Smooth muscle cell (in vitro differentiated cells): ENCODE measurements around the gene TYR. TPM values are rescaled to one million over a fixed set of nuclear protein-coding genes. Genes with fewer than 3 reads are reported as not detected.
"Not testable (repeated sequence)": the region's sequence is repeated elsewhere in the genome, so short reads cannot be mapped to it uniquely, and the experiment has no call there.

ENCODE experiments used
- DNase-seq: peaks from one replicate; lab custom pipeline; 2025; ENCODE audit not compliant: unreplicated experiment; lab: John Stamatoyannopoulos, UW
- H2AFZ ChIP-seq: fragments of 200-600 bp; sonication (generic); 2 replicates; pipeline ENCODE4 v1.6.0; 2016; ENCODE audit warnings: antibody characterized with exemption, low read depth, mild to moderate bottlenecking
- H3F3A ChIP-seq: fragments of 200-600 bp; sonication (generic); 2 replicates; pipeline ENCODE4 v1.6.0; 2017; ENCODE audit warnings: antibody characterized with exemption, low read depth
- H3K27ac ChIP-seq: fragments of 200-600 bp; sonication (generic); 2 replicates; pipeline ENCODE4 v1.5.1; 2016; ENCODE audit warnings: low read depth, mild to moderate bottlenecking
- H3K27me3 ChIP-seq: fragments of 200-600 bp; sonication (generic); 2 replicates; pipeline ENCODE4 v1.6.1; 2016; ENCODE audit warnings: low read depth, mild to moderate bottlenecking
- H3K36me3 ChIP-seq: fragments of 200-600 bp; sonication (generic); 2 replicates; pipeline ENCODE4 v1.5.1; 2016; ENCODE audit warnings: low read depth
- H3K4me1 ChIP-seq: fragments of 200-600 bp; sonication (generic); 2 replicates; pipeline ENCODE4 v1.5.1; 2016; ENCODE audit warnings: low read depth
- H3K4me2 ChIP-seq: fragments of 200-600 bp; sonication (generic); 2 replicates; pipeline ENCODE4 v1.6.0; 2016; ENCODE audit warnings: mild to moderate bottlenecking
- H3K4me3 ChIP-seq: fragments of 200-600 bp; sonication (generic); 2 replicates; pipeline ENCODE4 v1.5.1; 2016; ENCODE audit warnings: mild to moderate bottlenecking
- H3K79me2 ChIP-seq: fragments of 200-600 bp; sonication (generic); 2 replicates; pipeline ENCODE4 v1.6.0; 2016; ENCODE audit warnings: low read depth, mild to moderate bottlenecking
- H3K9ac ChIP-seq: fragments of 200-600 bp; sonication (generic); 2 replicates; pipeline ENCODE4 v1.6.0; 2016; ENCODE audit warnings: low read depth
- H3K9me3 ChIP-seq: fragments of 200-600 bp; sonication (generic); replicated peaks from 2 replicates; pipeline ENCODE4 v1.5.1; 2016; ENCODE audit warnings: low read depth
- H4K20me1 ChIP-seq: fragments of 200-600 bp; sonication (generic); 2 replicates; pipeline ENCODE4 v1.6.0; 2016; ENCODE audit warnings: low read depth
- CTCF ChIP-seq: fragments of 200-600 bp; sonication (generic); IDR thresholded peaks from 2 replicates; pipeline ENCODE4 v1.5.1; 2017; ENCODE audit warnings: borderline replicate concordance, mild to moderate bottlenecking, antibody characterized with exemption; ENCODE audit not compliant: insufficient read depth, poor library complexity, severe bottlenecking
- WGBS: methylation state at CpG from one replicate; pipeline ENCODE4 v1.1.7; 2016; ENCODE audit warnings: low lambda C conversion rate; 5-methylcytosine and 5-hydroxymethylcytosine counted together
- polyA plus RNA-seq: library from polyadenylated mRNA; unstranded; fragments of >200 nt; fragmentation: Nextera tagmentation; extraction: Ambion mirVana; gene quantifications from 2 replicates; pipeline ENCODE4 v1.2.1, GENCODE V29; 2016
- total RNA-seq: library from RNA; depleted of rRNA; stranded (reverse); fragments of >200 nt; gene quantifications from 2 replicates; pipeline ENCODE4 v1.2.3, GENCODE V29; 2014

The TYR gene
- total and polyA plus RNA-seq, 2 experiments from 2014 or later: not detected

GRCh38 chr11:89249196-89249595, 71.5 kb downstream of the TYR start:
- DNase-seq: no peak
- no peak for TF ChIP-seq CTCF
- Histone ChIP-seq H3K79me2 (no peaks in the 10 kb centered on the region), H3K4me3 (no peak overlapping the region), H3K27me3 (no peaks in the 10 kb centered on the region), H2AFZ (no peak overlapping the region), H3K4me1 (no peaks in the 10 kb centered on the region), H3K27ac (no peak overlapping the region), H3K36me3 (no peaks in the 10 kb centered on the region), H3F3A (no peaks in the 10 kb centered on the region), H4K20me1 (no peaks in the 10 kb centered on the region), H3K9ac (no peak overlapping the region), H3K4me2 (no peak overlapping the region), H3K9me3 (no peaks in the 10 kb centered on the region)
- 54% methylated on average over 2 of the region's 2 CpGs for WGBS

GRCh38 chr11:89261483-89261882, 83.8 kb downstream of the TYR start:
- H3F3A ChIP-seq, DNase-seq, H3K4me3 ChIP-seq, H3K4me2 ChIP-seq, H3K27me3 ChIP-seq, H3K27ac ChIP-seq, H3K4me1 ChIP-seq, H2AFZ ChIP-seq, H3K9me3 ChIP-seq, H3K9ac ChIP-seq, H3K36me3 ChIP-seq, H3K79me2 ChIP-seq, H4K20me1 ChIP-seq: not testable (repeated sequence)
- 100% methylated on average over 1 of the region's 1 CpG for whole genome bisulfite sequencing

- no peaks in the 10 kb centered on the region for H3F3A ChIP-seq
Observed at GRCh38 chr11:89267660-89268302, 90.1 kb downstream of the TYR start.

GRCh38 chr11:89272540-89273088, 94.9 kb downstream of the TYR start:
- 77% methylated on average over 1 of the region's 1 CpG for WGBS
- not testable (repeated sequence) for H3K4me3 ChIP-seq, H4K20me1 ChIP-seq, H3K27ac ChIP-seq, H3K79me2 ChIP-seq, H3K36me3 ChIP-seq, H3K9me3 ChIP-seq, H3K9ac ChIP-seq, H3F3A ChIP-seq, H3K27me3 ChIP-seq, H3K4me1 ChIP-seq, H3K4me2 ChIP-seq, DNase-seq, H2AFZ ChIP-seq

More at GRCh38 chr11:89267660-89268302, 90.1 kb downstream of the TYR start:
- DNase-seq: no peak
- WGBS: 79% methylated on average over 2 of the region's 2 CpGs
- H3K4me2 ChIP-seq: no peak overlapping the region
- no peaks in the 10 kb centered on the region for H3K79me2 ChIP-seq
- no peak overlapping the region for H3K27ac ChIP-seq
- H3K4me3 ChIP-seq: no peak overlapping the region
- no peaks in the 10 kb centered on the region for H3K36me3 ChIP-seq
- no peaks in the 10 kb centered on the region for H3K9me3 ChIP-seq
- H4K20me1 ChIP-seq: no peaks in the 10 kb centered on the region
- H3K4me1 ChIP-seq: no peaks in the 10 kb centered on the region
- H2AFZ ChIP-seq: no peak overlapping the region
- H3K27me3 ChIP-seq: no peaks in the 10 kb centered on the region
- no peak overlapping the region for H3K9ac ChIP-seq
- TF ChIP-seq CTCF: no peak

- not testable (repeated sequence) for H3F3A ChIP-seq, H3K9ac ChIP-seq, H3K4me3 ChIP-seq, H3K4me1 ChIP-seq, H3K27ac ChIP-seq, H3K9me3 ChIP-seq, H3K79me2 ChIP-seq, H2AFZ ChIP-seq, H3K4me2 ChIP-seq, H3K36me3 ChIP-seq, DNase-seq, H4K20me1 ChIP-seq, H3K27me3 ChIP-seq
- 93% methylated on average over 2 of the region's 2 CpGs for WGBS
Observed at GRCh38 chr11:89273220-89273619, 95.5 kb downstream of the TYR start.
